Vagina (tissue), 2 donors: ENCODE results near the gene VSIR. TPM values are rescaled to one million over a fixed set of nuclear protein-coding genes. Genes with fewer than 3 reads are reported as not detected.

Experiments used
- DNase-seq, 2 donors: peaks; one replicate each; pipeline ENCODE4 v3.0.0-alpha.2; 2017; ENCODE audit errors: extremely low spot score in 2 of 2
- H3K27ac ChIP-seq: fragments of 200-600 bp; sonication (generic); one replicate; pipeline ENCODE4 v1.5.1; 2019
- H3K27me3 ChIP-seq: fragments of 200-600 bp; sonication (generic); one replicate; pipeline ENCODE4 v1.5.1; 2019
- H3K36me3 ChIP-seq, 2 donors: fragments of 200-600 bp; sonication (generic); one replicate each; pipeline ENCODE4 v1.5.1; 2017 to 2019
- H3K4me1 ChIP-seq: fragments of 200-600 bp; sonication (generic); one replicate; pipeline ENCODE4 v1.5.1; 2019
- H3K4me3 ChIP-seq, 2 donors: fragments of 200-600 bp; sonication (generic); 1 replicate in 1 of 2; 2 replicates in 1 of 2; pipeline ENCODE4 v1.5.1; 2016 to 2019
- H3K9me3 ChIP-seq: fragments of 200-600 bp; sonication (generic); one replicate; pipeline ENCODE4 v1.5.1; 2019
- CTCF ChIP-seq, 3 experiments: fragments of 450-650 bp in 2 of 3; fragments of 200-600 bp in 1 of 3; sonication (generic) in 1 of 3; IDR thresholded peaks; one replicate each; pipeline ENCODE4 v1.5.1; 2017 to 2019; ENCODE audit warnings: antibody characterized with exemption in 3 of 3, mild to moderate bottlenecking in 2 of 3, moderate library complexity in 2 of 3
- POLR2A ChIP-seq, 2 donors: fragments of 450-650 bp; IDR thresholded peaks; one replicate each; pipeline ENCODE4 v1.6.1; 2017; ENCODE audit warnings: antibody characterized with exemption in 2 of 2, mild to moderate bottlenecking in 2 of 2, moderate library complexity in 2 of 2
- POLR2AphosphoS5 ChIP-seq, 2 donors: sonication (generic); formaldehyde crosslinking; IDR thresholded peaks; one replicate each; pipeline ENCODE4 v1.9.0; 2017; ENCODE audit warnings: antibody characterized with exemption in 2 of 2, mild to moderate bottlenecking in 2 of 2, low read depth in 1 of 2; ENCODE audit not compliant: insufficient read depth in 1 of 2
- intact Hi-C: fragments of 100-400 bp; cut with DNase I; formaldehyde crosslinking; loops from one replicate; pipeline ENCODE4 v1.15.1; 2023
- total RNA-seq: library from RNA; depleted of rRNA; stranded (reverse); fragments of >200 nt; gene quantifications from one replicate; pipeline ENCODE4 v1.2.3, GENCODE V29; 2016

Gene VSIR
- total RNA-seq, 1 donor from 2014 or later = 96.5 TPM

- H3K27me3 ChIP-seq = no peaks in the 10 kb centered on the region
- intact Hi-C loops = no loop called here
- TF ChIP-seq CTCF (IDR thresholded peaks at IDR 0.05) = no peak
- no peak for TF ChIP-seq POLR2AphosphoS5 (IDR thresholded peaks at IDR 0.05; ENCODE audit: insufficient read depth in 1 of 2, low read depth in 1 of 2)
- no peak for TF ChIP-seq POLR2A (IDR thresholded peaks at IDR 0.05)
- H3K36me3 ChIP-seq = no peaks in the 10 kb centered on the region
- no peaks in the 10 kb centered on the region for H3K4me1 ChIP-seq
- no peak for DNase-seq
- H3K27ac ChIP-seq = no peak overlapping the region
- no peaks in the 10 kb centered on the region for H3K9me3 ChIP-seq
- H3K4me3 ChIP-seq = no peak overlapping the region
These were observed 25.8 kb upstream of the VSIR start for GRCh38 chr10:71799112-71799511.

GRCh38 chr10:71798308-71798624 is 24.9 kb upstream of the VSIR start:
- Histone ChIP-seq H3K27ac (no peak overlapping the region), H3K9me3 (no peaks in the 10 kb centered on the region), H3K4me3 (no peak overlapping the region), H3K36me3 (no peaks in the 10 kb centered on the region), H3K4me1 (no peaks in the 10 kb centered on the region), H3K27me3 (no peaks in the 10 kb centered on the region)
- TF ChIP-seq CTCF (IDR thresholded peaks at IDR 0.05) (no peak), POLR2A (IDR thresholded peaks at IDR 0.05) (no peak)
- intact Hi-C loops = no loop called here
- DNase-seq = no peak

GRCh38 chr10:71797533-71798307 is 24.4 kb upstream of the VSIR start:
- Histone ChIP-seq H3K36me3 (no peaks in the 10 kb centered on the region), H3K27ac (no peak overlapping the region), H3K9me3 (no peaks in the 10 kb centered on the region), H3K27me3 (no peaks in the 10 kb centered on the region), H3K4me3 (no peak overlapping the region), H3K4me1 (no peaks in the 10 kb centered on the region)
- no peak for DNase-seq
- TF ChIP-seq CTCF (IDR thresholded peaks at IDR 0.05) (no peak), POLR2AphosphoS5 (IDR thresholded peaks at IDR 0.05; ENCODE audit: insufficient read depth in 1 of 2, low read depth in 1 of 2) (no peak), POLR2A (IDR thresholded peaks at IDR 0.05) (no peak)
- intact Hi-C loops = no loop called here

- Histone ChIP-seq H3K4me1 (no peaks in the 10 kb centered on the region), H3K27me3 (no peaks in the 10 kb centered on the region), H3K4me3 (no peak overlapping the region), H3K36me3 (no peaks in the 10 kb centered on the region), H3K9me3 (no peaks in the 10 kb centered on the region), H3K27ac (no peak overlapping the region)
- intact Hi-C loops = no loop called here
- TF ChIP-seq POLR2A (IDR thresholded peaks at IDR 0.05) (no peak), POLR2AphosphoS5 (IDR thresholded peaks at IDR 0.05; ENCODE audit: insufficient read depth in 1 of 2, low read depth in 1 of 2) (no peak), CTCF (IDR thresholded peaks at IDR 0.05) (no peak)
- DNase-seq = no peak
These were observed 23.6 kb upstream of the VSIR start for GRCh38 chr10:71796749-71797405.

GRCh38 chr10:71795248-71795647 is 21.9 kb upstream of the VSIR start:
- intact Hi-C loops = no loop called here
- Histone ChIP-seq H3K4me3 (no peak overlapping the region), H3K4me1 (no peaks in the 10 kb centered on the region), H3K27ac (no peak overlapping the region), H3K27me3 (no peaks in the 10 kb centered on the region), H3K36me3 (no peaks in the 10 kb centered on the region), H3K9me3 (no peaks in the 10 kb centered on the region)
- DNase-seq = no peak
- TF ChIP-seq POLR2AphosphoS5 (IDR thresholded peaks at IDR 0.05; ENCODE audit: insufficient read depth in 1 of 2, low read depth in 1 of 2) = no peak
- TF ChIP-seq CTCF (IDR thresholded peaks at IDR 0.05) = no peak
- no peak for TF ChIP-seq POLR2A (IDR thresholded peaks at IDR 0.05)
